Measurements from ENCODE around the gene SPDYC. TPM values are rescaled to one million over a fixed set of nuclear protein-coding genes. Genes with fewer than 3 reads are reported as not detected.

The SPDYC gene
- total RNA-seq, 1 donor from 2014 or later, result not detected

DNA sequence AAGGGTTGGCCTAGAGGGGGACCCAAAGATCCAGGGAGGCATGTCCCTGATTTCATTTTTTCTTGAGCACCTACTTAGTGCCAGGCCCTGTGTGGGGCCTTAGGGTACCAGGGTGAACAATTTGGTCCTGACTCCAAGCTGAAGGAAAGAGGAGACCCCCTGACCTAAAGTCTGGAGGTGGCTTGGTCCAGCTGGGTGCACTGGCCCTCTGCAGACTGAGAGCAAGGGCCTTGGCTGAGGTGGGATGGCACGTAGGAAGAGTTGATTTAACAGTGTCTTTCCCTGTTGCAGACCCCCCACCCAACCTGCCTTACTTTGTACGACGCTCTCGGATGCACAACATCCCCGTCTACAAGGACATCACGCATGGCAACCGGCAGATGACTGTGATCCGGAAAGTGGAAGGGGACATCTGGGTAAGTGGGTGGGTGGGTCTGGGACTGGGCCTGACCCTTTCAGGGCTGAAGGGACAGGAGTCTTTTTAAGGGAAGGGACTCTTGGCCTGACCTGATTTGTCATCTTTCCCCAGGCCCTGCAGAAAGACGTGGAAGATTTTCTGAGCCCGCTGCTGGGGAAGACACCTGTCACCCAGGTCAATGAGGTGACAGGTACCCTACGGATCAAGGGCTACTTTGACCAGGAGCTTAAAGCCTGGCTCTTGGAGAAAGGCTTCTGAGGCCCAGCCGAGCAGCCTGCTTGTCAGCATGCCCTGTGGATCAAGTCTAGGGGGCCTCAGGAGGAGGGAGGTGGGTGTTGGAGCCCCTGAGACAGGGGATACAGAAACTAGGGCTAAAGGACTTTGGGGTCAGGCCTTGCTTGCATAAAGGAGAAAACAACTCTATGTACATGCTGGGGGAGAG lies 44.6 kb upstream of the SPDYC start:
- no peak overlapping the region for H3K27ac ChIP-seq
- intact Hi-C loops (cut with DNase I), result no loop called here
- ATAC-seq (no peak), DNase-seq (no peak)
- H3K9me3 ChIP-seq, result no peaks in the 10 kb centered on the region
- H3K4me3 ChIP-seq, result no peak overlapping the region
- H3K4me1 ChIP-seq, result peaks cover 22% of the 10 kb centered on the region
- no peaks in the 10 kb centered on the region for H3K27me3 ChIP-seq (ENCODE audit: low read depth)
- TF ChIP-seq, protein P1, sequence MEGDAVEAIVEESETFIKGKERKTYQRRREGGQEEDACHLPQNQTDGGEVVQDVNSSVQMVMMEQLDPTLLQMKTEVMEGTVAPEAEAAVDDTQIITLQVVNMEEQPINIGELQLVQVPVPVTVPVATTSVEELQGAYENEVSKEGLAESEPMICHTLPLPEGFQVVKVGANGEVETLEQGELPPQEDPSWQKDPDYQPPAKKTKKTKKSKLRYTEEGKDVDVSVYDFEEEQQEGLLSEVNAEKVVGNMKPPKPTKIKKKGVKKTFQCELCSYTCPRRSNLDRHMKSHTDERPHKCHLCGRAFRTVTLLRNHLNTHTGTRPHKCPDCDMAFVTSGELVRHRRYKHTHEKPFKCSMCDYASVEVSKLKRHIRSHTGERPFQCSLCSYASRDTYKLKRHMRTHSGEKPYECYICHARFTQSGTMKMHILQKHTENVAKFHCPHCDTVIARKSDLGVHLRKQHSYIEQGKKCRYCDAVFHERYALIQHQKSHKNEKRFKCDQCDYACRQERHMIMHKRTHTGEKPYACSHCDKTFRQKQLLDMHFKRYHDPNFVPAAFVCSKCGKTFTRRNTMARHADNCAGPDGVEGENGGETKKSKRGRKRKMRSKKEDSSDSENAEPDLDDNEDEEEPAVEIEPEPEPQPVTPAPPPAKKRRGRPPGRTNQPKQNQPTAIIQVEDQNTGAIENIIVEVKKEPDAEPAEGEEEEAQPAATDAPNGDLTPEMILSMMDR (IDR thresholded peaks at IDR 0.05), result no peak
- H3K36me3 ChIP-seq, result peaks cover 72% of the 10 kb centered on the region

DNA sequence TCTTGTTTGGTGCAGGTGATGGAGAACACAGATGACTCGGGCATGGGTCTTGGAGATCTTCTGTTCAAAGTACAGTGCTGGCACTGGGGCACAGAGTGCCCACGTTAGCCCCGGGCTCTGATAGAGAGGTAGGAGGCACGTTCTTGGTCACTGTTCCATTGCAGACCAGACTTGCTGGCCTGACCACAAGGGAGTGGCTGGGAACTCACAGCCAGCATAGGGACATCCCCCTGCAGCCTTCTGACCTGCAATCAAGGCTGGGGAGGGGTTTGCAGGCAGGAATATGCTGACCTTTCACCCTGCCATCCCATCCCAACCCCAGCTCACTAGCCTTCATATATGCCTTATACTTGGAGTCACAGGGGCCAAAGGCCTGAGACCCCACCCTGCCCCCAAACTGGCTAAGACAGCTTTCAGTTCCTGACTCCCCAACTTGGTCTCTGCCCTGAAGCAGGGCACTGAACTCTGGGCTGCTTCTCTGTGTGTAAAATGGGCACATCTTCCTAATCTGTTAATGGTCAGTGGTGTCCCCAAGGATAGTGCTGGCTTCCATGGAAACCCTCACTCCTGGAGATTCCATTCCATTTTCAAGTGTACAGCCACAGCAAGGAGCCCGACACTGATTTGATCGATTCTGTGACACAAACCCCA lies 43.3 kb upstream of the SPDYC start:
- H3K4me1 ChIP-seq, result peaks cover 11% of the 10 kb centered on the region
- peaks cover 78% of the 10 kb centered on the region for H3K36me3 ChIP-seq
- DNase-seq, result no peak
- intact Hi-C loops (cut with DNase I), result no loop called here
- H3K4me3 ChIP-seq, result no peak overlapping the region
- no peak for ATAC-seq
- H3K27ac ChIP-seq, result no peak overlapping the region
- no peaks in the 10 kb centered on the region for H3K9me3 ChIP-seq
- H3K27me3 ChIP-seq (ENCODE audit: low read depth), result no peaks in the 10 kb centered on the region
- TF ChIP-seq, protein P1 (IDR thresholded peaks at IDR 0.05), result no peak

DNA sequence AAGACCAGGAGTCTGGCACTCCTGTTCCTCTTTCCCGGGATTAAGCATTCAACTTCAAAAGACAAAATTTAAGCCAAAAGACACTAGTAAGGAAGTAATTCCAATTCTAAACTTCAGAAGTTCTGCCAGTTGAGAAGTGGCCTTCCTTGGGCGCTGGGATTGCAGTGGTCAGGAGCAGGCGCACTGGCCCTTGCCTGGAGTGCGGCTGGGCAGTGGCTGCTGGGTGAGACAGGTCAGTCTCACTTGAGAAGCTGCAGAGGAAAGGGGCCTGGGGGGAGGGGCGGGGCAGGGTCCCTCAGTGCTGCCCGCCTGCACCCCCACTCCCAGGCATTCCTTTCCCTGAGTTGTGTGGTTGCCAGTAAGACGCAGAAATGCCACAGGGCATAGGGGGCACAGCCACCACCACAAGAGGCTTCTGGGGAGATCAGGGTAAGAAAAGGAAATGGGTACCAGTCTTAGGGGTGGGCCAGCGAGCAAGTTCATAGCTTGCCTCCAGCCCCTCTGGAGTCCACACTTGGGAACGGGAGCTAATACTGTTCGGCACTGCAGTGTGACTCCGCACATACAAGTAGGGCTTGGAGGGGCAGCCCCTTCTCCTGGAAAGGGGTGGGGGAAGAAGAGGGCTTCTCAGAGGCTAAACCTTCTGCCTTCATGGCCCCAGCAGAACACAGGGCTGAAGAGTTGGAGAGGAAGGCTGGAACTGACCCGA lies 42.4 kb upstream of the SPDYC start:
- Histone ChIP-seq H3K4me1 (peaks cover 15% of the 10 kb centered on the region), H3K27ac (no peak overlapping the region), H3K36me3 (peaks cover 86% of the 10 kb centered on the region), H3K9me3 (no peaks in the 10 kb centered on the region), H3K27me3 (ENCODE audit: low read depth) (no peaks in the 10 kb centered on the region), H3K4me3 (no peak overlapping the region)
- intact Hi-C loops (cut with DNase I), result no loop called here
- no peak for ATAC-seq
- TF ChIP-seq, protein P1 (IDR thresholded peaks at IDR 0.05), result no peak
- DNase-seq, result no peak

DNA sequence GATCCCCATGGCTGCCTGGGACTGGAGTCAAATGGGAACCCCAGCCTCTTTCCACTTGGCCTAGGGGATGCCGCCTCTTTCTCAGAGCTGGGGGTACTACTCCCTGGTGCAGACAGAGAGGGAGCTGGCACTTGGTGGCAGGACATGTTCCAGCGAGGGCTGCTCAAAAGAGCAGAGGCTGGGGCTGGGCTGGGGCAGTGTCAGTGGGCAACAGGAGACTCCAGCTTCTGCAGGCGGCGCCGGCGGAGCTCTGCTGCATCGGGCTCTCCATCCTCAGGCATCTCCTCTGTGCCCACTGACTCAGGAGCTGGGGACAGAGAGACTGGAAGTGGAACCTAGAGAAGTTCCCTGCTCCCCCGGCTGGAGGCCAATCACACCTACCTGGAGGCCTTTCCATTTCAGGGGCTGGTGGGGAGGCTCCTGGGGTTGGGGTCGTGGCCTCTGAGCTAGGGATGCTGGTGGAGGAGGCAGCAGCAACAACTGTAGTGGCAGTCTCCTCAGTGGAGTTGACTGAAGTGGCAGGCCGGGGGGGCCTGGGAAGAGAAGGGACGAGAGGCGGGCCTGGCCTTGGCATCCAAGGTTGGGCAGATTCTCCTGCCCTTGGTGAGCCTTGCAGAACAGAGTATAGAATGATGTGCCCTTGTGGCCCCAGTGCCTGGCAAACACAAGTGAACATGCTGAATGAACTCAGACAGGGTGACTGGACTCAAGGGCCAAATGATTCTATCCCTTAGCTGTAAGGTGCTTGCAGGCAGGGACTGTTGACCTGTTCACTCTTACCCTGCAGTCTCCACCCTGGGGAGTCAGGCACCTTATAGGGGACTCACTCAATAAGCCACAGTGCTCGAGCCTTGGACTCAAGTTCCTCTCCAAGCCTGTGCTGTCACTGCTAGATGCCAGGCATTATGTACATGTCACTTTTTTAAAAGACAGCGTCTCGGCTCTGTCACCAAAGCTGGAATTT lies 41.6 kb upstream of the SPDYC start:
- H3K4me3 ChIP-seq, result no peak overlapping the region
- TF ChIP-seq, protein P1 (IDR thresholded peaks at IDR 0.05), result no peak
- DNase-seq (no peak), ATAC-seq (no peak)
- intact Hi-C loops (cut with DNase I), result no loop called here
- no peaks in the 10 kb centered on the region for H3K9me3 ChIP-seq
- H3K36me3 ChIP-seq, result peaks cover 91% of the 10 kb centered on the region
- H3K27ac ChIP-seq, result no peak overlapping the region
- H3K4me1 ChIP-seq, result peaks cover 15% of the 10 kb centered on the region
- H3K27me3 ChIP-seq (ENCODE audit: low read depth), result no peaks in the 10 kb centered on the region
